VCaP (cell line): Measurements from ENCODE around the gene BIRC7.

Experiments used
- H3K27ac ChIP-seq: fragments of 450-650 bp; 2 replicates; pipeline ENCODE4 v1.5.1; 2017
- CTCF ChIP-seq: fragments of 450-650 bp; conservative IDR thresholded peaks from 2 replicates; pipeline ENCODE4 v1.5.1; 2017; ENCODE audit warnings: mild to moderate bottlenecking, moderate library complexity

The BIRC7 gene

GRCh38 chr20:63283397-63284082 lies 47.8 kb downstream of the BIRC7 start:
- H3K27ac ChIP-seq = no peak overlapping the region
- no peak for TF ChIP-seq CTCF

GRCh38 chr20:63284083-63284440 lies 48.4 kb downstream of the BIRC7 start:
- no peak overlapping the region for H3K27ac ChIP-seq
- TF ChIP-seq CTCF = no peak

GRCh38 chr20:63284544-63284949 lies 48.8 kb downstream of the BIRC7 start:
- no peak overlapping the region for H3K27ac ChIP-seq
- TF ChIP-seq CTCF = no peak

GRCh38 chr20:63284981-63285524 lies 49.3 kb downstream of the BIRC7 start:
- no peak for TF ChIP-seq CTCF
- H3K27ac ChIP-seq = no peak overlapping the region

GRCh38 chr20:63285636-63286615 lies 50.2 kb downstream of the BIRC7 start:
- no peak overlapping the region for H3K27ac ChIP-seq
- TF ChIP-seq CTCF = no peak

- no peak for TF ChIP-seq CTCF
- no peak overlapping the region for H3K27ac ChIP-seq
These were observed 51.3 kb downstream of the BIRC7 start for GRCh38 chr20:63286781-63287696.
